HK-2 (cell line): Measurements from ENCODE around the gene ADAMTS13.

Experiments used
- DNase-seq: peaks from one replicate; pipeline ENCODE4 v3.0.0-alpha.2; 2018; ENCODE audit not compliant: unreplicated experiment

ADAMTS13 gene

DNA sequence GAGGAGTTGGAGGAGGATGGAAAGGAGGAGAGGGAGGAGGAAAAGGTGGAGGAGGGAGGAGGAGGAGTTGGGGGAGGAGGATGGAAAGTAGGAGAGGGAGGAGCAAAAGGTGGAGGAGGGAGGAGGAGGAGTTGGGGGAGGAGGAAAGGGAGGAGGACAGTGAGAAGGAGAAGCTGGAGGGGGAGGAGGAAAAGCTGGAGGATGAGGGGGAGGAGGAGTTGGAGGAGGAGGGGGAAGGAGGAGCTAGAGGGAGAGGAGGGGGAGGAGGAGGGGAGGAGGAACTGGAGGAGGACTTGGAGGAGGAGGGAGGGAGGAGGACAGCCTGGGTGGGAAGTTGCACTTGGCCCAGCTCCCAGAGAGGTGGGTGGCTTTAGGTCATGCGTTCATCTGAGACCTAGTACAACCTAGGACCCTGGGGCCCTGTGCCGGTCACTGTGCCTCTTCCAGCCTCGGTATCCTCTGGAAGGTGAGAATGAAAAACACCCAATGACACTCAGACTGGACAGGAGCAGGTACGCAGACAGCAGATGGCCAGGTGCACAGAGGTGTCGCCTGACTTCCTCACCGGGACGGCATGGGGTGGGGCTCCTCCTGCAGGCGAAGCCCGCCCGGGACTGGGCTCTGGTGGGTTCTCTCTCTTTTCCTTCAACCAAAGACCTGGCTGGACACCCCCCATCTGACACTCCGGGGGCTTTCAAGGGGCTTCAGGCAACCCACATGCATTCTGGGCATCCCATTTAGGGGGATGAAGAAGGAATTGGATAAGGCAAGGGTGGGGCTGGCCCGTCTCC, 68.9 kb downstream of the ADAMTS13 start:
- no peak for DNase-seq

DNA sequence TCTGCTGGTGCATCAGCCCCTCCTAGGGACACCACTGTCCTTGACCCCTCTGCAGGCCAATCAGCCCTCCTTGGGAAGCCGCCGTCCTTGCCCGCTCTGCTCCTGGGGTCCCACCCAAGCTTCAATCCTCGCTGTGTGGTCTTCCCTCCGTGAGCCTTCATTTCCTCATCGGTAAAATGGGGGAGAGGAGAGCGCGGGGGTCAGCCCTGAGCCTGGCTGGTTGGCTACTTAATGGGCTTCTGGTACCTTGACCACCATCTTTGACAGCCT, 69.4 kb downstream of the ADAMTS13 start:
- no peak for DNase-seq

DNA sequence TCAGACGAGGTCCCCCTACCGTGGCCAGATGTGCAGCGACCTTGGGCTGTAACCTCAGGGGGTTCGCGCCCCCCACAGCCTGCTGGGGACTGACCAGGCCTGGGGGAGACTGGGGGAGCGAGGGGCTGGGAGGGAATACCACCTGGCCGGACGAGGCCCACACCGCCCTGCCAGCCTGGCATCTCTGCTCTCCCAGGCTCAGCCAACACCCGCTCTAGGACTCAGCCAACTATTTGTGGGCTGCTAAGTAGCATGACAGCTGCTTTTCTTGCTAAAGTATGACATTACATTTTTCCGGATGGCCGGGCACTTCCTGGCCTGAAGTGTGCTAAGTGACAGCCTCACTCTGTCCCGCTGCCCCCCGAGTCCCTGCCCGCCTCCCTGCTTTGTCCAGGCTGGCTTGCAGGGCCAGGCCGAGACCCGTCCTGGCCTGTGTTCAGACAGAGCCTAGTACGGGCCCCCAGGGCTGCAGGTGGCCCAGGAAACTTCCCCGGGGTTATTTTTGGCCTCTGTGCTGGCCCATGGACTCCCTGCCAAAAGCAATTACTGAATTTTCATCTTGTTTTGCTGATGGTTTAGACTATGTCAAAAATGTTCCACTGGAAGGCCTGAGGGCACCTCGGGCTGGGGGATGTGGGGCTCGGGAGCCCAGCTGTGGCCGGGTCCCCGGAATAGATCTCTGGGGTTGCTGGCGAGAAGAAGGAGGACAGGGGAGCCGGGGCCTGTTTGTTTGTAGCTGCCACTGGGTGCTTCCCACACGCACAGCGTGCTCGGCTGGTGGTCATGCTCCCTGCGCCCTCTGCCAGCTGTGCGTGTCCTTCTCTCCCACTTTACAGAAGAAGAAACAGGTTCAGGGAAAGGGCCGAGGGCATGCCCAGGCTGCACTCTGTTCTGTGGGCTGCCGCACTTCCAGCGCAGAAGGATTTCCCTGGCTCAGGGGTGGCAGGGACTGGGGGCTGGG, 70.2 kb downstream of the ADAMTS13 start:
- no peak for DNase-seq

DNA sequence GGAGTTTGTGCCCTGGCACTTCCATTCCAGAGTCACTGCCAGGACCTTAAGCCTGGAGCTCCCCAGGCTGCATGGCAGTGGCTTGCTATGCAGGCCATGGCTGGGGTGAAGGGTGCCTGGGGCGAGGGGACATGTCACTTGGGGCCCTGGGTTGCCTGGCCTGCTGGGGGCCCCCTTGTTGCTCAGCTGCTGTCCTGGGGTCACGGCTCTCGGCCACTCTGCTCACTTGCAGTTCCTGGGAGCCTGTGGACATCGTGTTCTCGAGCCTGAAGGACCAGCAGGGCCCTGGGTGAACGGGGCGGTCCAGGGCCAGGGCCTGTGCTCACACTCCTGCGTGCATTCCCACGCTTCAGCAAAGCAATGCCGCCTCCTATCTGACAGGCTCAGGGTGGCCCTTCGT, 71.3 kb downstream of the ADAMTS13 start:
- DNase-seq, result no peak

DNA sequence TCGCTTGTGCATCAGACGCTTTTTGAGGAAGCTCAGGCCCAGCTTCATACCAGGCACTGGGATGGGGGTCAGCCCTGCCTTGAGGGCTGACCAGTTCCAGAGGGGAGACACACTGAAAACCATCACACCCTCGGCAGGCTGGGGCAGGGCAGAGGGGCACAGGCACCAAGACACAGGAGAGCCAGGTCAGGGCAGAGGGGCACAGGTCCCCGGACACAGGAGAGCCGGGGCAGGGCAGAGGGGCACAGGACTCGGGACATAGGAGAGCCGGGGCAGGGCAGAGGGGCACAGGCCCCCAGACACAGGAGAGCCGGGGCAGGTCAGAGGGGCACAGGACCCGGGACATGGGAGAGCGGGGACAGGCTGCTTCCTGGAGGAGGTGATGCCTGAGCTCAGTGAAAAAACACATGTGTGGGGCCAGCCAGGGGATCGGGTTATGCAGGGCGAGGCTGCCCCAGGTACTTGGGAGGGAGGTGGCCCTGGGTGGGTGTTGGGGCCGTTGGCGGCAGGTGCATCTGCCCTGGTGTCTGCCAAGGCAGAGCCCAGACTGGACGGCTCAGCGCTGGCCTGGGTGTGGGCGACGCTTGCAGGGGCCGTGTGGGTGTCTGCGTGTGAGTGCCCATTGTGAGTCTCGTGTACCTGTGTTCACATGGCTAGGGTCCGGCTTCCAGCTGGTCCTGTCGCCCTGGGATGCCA, 71.8 kb downstream of the ADAMTS13 start:
- DNase-seq, result no peak

DNA sequence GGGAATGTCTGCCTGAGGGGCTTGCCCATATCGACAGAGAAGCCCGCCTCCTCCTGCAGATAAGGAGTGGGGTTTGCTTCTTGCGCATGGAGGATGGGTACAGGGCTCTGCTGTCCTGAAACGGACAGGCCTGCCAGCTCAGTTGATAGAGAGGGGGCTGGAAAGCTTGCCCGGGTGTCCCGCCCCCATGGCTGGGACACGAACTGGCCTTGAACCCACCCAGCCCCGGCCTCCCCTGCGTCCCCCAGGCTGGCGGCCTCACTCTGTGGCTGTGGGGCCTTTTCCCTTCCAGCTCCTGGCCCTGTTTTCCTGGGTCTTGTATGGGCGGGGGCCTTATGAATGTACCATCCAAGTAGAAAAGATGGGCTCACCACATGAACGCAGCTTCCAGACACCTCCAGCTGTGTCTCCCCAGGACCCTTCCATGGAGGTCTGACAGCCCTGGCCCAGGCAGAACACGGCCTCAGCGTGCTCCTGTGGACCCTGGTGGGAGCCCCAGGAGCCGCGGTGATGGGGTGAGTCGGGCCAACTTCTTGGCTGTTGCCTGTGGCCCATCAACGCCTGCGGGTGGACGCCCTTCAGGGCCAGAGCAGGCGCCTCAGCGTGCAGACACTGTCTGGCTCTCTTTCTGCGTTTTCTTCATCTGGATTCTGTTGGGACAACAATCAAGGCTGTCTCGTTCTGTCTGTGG, 72.6 kb downstream of the ADAMTS13 start:
- no peak for DNase-seq

DNA sequence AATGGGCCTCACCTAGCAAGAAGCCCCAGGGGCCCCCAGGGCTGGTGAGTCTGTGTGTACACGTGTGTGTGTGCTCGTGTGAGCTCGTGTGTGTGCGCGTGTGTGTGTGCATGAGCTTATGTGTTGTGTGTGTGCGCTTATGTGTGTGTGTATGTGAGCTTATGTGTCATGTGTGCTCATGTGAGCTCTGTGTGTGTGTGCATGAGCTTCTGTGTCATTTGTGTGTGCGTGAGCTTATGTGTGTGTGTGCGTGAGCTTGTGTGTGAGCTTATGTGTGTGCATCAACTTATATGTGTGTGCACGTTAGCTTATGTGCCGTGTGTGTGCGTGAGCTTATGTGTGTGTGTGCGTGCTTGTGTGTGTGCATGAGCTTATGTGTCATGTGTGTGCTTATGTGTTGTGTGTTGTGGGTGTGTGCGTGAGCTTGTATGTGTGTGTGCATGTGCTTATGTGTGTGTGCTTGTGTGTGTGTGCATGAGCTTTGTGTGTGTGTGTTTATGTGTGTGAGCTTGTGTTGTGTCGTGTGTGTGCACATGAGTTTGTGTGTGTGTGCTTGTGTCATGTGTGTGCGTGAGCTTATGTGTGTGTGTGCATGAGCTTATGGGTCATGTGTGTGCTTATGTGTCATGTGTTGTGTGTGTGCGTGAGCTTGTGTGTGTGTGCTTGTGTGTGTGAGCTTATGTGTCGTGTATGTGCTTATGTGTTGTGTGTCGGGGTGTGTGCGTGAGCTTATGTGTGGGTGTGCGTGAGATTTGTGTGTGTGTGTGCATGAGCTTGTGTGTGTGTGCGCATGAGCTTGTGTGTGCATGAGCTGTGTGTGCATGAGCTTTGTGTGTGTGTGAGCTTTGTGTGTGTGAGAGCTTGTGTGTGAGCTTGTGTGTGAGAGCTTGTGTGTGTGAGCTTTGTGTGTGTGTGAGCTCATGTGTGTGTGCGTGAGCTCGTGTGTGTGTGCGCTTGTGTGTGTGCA, 73.4 kb downstream of the ADAMTS13 start:
- DNase-seq, result no peak

DNA sequence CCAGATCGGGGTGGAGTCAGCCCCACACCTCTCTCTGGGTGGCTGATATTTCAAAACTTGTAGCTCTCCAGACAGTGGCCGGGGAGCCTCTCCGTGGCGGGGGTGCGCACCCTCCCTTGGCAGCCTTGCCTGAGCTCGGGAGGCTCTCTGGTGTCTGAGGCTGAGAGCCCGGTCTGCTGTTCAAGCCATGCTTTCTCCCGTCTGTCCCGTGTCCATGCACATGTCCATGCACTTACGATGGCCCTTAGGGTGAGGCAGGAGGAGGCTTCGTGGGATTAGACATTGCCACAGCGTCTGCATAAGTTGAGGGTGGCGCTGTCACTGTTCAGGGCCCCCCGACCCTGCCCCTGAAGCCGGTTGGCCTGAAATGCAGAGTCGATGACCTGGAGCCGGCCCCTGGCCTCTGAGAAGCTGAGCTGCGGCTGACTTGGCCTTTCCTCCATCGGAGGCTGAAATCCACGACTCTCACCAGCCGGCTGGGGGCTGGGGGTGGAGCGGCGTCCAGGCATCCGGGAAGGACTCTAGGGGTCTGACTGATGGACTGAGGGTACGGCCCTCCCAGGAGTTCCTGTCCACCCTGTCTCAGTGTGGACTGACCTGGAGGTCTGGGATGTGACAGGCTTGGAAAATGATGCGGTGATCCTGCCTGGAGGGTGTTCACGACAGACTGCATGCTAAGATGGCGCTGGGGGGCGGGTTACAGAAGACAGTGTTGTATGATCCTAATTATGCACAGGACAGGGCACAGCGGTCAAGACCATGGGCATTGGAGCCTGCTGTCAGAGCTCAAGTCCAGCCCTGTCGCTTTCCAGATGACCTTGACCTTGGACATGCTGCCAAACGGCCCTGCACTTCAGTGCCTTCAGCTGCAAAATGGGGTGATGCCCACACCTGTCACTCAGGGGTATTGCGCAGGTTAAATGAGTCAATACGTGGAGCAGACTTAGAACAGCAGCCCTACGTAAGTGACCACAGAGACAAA, 75.0 kb downstream of the ADAMTS13 start:
- DNase-seq, result no peak

DNA sequence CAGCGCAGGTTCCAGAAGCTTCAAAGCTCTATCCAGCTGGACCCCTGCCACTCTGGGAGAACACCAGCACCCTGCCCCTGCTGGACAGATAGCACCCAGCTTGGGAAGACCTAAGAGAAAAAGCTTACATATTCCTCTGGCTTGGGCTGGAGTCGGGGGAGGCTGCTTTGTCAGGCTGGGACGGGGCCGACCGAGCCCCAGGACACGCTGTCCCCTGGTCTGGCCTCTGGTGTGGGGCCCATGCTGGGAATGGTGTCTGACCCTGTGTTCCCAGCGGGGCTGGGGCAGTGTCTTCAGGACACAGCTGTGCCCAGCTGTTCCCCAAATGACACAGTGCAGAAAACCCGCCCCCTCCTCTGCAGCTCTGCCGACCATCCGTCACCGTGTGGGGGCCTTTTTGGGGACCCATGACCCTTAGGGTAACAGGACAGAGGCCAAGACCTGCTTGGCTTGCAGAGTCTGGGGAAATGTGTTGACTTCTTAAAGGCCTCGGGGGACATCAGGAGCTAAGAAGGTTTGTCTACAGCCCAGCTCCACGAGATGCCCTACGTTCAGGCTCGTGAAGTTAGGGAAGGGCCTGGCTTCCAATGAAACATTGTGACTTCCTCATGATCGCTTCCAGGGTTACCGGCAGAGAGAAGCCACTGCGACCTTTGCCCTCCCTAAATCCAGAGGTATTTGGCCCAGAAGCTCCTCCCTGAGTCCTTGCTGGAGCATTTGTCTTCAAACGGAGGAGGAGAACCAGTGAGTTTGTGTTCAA, 77.1 kb downstream of the ADAMTS13 start:
- DNase-seq, result no peak

DNA sequence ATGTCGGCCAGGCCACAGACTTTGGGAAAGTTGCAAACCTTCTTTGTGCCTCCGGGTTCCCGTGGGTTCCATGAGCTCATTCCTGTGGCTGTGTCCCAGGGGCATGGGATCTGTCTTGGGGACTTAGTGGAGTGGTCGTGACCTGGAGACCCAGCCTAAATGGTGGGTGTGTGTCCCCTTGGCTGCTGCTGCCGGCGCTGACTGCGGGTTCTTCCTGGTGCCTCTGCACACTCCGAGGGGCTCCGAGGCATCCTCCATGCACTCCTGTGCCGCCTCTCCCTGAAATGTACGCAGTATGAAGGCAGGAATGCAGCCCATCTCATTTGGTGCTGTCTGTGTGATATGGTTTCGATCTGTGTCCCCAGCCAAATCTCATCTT, 77.7 kb downstream of the ADAMTS13 start:
- no peak for DNase-seq

DNA sequence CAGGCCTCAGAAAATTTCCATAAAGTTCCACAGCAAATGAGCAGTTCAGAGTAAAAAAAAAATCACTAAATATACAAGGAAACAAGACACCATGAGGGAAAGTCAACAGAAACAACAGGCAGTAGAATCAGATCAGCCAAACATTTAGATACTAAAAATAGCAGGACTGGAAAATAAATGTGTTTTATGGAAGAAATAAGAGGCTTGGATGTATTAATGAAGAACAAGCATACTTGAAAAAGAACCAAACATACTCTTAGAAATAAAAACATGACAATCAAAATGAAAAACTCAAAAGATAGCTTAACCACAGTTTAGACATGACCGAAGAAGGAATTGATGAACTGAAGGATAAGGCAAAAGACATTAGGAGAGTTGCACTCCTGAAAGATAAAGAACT, 79.9 kb downstream of the ADAMTS13 start:
- DNase-seq, result no peak

DNA sequence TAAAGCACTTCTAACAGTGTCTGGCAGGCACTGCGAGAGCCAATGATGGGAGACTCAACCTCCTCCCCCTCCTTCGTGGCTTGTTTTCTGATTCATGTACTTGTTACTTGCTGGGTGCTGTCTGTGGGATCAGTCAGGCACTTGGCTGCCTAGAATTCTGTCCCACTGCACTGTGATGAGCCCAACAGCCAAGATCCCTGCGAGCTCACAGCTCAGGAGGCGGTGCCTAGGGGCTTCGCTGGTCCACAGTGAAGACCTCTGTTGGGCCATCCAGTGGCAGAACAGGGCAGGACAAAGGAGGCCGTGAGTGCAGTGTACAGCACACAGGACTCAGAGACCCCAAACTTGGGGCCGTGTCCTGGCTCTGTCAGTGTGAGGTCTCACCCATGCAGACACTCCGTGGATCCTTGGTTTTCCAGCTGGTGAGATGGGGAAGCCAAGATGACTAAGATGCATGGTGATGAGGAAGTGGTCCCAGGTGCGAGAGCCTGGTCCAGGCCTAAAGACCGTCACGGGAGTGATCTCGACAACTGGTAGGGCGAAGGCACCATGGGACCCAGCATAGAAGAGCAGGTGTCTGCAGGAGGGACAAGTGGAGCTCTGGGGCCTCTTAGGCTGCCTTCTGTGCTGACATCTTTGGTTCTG, 83.1 kb downstream of the ADAMTS13 start:
- DNase-seq, result no peak

DNA sequence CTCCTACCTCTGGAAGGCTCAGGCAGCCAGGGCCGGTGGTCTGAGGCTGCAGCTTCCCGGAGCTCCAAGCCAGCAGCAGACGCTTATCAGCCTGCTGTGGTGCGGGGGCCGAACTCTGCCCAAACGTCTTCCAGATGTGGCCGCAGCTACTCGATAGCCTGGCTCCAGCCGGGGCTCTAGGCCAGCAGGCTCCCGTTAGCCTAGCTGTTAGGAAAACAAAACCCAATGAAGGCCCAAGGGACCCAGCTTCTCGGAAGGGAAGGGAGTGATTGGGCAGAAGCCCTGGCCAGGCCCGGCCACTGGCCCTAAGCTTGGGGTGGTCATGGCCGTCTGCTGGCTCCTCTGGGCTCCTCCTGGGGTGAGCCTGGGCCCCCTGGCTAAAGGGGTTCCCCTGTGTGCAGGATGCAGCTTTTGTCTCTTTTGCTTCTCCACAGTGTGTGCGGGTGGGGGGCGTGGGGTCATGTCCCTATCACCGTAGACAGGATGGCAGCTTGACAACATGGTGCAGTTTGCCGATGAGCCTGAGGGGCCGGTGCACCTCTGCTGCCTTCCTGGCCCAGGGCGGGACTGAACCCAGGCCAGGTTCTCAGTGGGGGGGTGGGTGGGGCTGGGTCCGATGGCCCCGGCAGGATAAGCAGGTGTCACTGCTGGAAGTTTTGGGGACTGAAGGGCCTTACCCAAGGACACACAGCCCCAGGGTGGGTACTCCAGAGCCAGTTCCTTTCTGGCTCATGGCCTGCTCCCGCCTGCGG, 83.9 kb downstream of the ADAMTS13 start:
- no peak for DNase-seq

DNA sequence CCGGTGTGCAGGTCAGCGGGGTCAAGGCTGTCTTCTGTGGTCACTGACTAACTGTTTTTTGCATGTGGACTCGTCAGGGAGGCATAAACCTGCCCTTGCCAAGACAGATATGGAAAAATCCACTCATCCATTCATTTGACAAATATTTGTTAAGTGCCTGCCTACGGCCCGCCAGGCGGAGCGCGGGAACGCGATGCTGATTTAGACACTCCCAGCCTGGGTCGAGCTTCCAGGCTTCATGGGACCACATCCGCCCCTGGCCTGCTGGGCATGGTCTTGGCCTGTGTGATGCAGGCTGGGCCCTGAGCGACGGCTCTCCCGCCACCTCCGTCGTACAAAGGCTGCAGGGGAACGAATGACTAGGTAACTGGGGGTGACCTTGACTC, 84.5 kb downstream of the ADAMTS13 start:
- peak; percentile 92 for DNase-seq

DNA sequence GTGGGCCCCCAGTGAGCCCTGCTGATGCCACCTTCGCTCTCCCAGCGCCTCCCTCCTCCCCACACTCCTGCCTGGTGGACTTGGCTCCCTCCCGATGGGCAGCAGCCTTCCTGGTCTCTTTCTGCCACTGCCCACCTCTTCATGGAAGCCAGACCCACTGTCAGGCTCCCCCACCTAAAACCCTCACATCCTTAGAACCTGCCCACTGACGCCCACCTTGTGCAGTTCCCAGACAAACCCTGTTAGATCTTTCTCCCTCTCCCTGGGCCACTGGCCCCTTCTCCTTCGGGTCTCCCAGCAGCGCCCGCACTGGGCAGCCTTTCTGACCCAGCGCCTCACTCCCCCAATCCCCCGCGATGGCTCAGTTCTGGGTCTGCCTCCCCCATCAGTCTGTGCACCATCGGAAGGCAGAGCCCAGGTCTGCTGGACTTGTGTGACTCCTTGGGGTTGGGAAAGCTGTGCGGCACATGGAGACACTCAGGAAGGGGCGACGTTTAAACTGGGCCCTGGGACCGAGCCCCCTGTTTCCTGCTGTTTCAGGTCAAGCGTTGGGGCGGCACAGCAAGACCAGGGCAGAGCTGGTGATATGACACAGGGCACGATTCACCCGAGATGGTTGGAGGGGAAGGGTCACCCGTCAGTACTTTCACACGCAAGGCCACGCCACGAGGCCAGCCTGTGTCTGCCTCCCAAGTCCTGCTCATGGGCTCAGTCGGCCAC, 85.2 kb downstream of the ADAMTS13 start:
- no peak for DNase-seq

DNA sequence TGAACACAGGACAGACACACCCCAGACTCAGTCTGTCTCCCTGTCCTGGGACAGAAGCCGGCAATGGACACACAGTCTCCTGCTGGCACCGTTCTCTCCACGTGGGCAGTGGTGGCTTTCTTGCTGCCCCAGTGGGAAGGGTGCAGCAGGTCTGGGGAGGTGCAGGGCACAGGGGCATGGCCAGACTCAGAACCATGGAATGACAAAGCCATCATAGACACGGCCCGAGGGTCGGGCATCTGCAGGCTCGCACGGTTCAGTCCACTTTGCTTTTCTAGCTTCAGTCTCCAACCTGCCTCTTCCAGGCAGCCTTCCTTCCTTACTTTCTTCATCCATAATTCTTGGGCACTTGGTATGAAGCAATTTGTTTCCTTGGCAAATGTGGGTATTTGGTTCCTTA, 85.9 kb downstream of the ADAMTS13 start:
- DNase-seq, result no peak
